GM23248 (cell line): Measurements from ENCODE around the gene AKR1A1.

Experiments used
- EZH2 ChIP-seq: fragments of 200-600 bp; sonication (generic); IDR thresholded peaks from 2 replicates; pipeline ENCODE4 v1.6.1; 2018; ENCODE audit warnings: antibody characterized with exemption, mild to moderate bottlenecking; ENCODE audit not compliant: insufficient read depth, poor library complexity, severe bottlenecking
- EZH2phosphoT487 ChIP-seq: fragments of 200-600 bp; sonication (generic); IDR thresholded peaks from 2 replicates; pipeline ENCODE4 v1.6.1; 2018; ENCODE audit warnings: antibody characterized with exemption, moderate library complexity, mild to moderate bottlenecking, low read depth; ENCODE audit not compliant: insufficient read depth

DNA sequence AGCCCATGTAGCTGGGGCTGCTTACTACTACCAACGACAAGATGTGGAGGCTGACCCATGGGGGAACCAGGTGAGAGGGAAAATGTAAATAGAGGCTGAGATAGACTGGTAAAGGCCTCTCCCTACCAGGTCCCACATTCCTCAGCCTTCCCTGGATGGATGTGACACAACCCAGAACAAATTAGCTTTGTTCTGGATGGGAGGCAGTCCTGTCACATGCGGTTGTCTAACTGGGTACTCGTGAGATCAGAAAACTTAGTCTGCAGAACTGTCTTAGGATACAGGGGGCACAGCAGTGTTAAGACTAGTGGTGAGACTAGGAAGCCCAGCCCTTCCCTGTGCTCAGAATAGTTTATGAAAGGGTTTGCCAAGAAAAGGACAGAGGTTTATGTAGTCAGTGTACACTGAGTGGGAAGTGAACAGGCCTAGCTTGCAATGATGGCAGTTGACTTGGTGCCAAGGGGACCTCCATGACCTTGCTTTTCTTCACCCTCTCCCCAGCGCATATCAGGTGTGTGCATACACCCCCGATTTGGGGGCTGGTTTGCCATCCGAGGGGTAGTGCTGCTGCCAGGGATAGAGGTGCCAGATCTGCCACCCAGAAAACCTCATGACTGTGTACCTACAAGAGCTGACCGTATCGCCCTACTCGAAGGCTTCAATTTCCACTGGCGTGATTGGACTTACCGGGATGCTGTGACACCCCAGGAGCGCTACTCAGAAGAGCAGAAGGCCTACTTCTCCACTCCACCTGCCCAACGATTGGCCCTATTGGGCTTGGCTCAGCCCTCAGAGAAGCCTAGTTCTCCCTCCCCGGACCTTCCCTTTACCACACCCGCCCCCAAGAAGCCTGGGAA, 42.1 kb upstream of the AKR1A1 start:
- TF ChIP-seq EZH2 = no peak
- TF ChIP-seq EZH2phosphoT487 = no peak
